H1 (cell line): Measurements from ENCODE around the gene GPBP1L1. TPM values are rescaled to one million over a fixed set of nuclear protein-coding genes. Genes with fewer than 3 reads are reported as not detected.

Source experiments
- CTCF ChIA-PET: fragments of 300-600 bp; sonication (Branson Sonifier 250); formaldehyde crosslinking; loops from one replicate; lab custom pipeline; 2021; ENCODE audit not compliant: partially characterized antibody; lab: Charles Lee
- POLR2A ChIA-PET: fragments of 300-600 bp; sonication (Branson Sonifier 250); formaldehyde crosslinking; loops from one replicate; lab custom pipeline; 2021; ENCODE audit warnings: inconsistent platforms; ENCODE audit not compliant: partially characterized antibody; lab: Charles Lee
- DNase-seq, 2 experiments: peaks; one replicate each; pipeline versions ENCODE4 v3.0.0 to v3.0.0-alpha.2; 2010 to 2022; ENCODE audit warnings: low spot score in 2 of 2, low read depth in 1 of 2, mixed read lengths in 1 of 2
- FAIRE-seq: peaks from 2 replicates; lab custom pipeline; 2011; peaks lifted over from hg19 to GRCh38; lab: Jason Lieb, UNC
- H2AFZ ChIP-seq: 2 replicates; pipeline ENCODE4 v1.8.1; 2012; ENCODE audit warnings: low read length, inconsistent platforms
- H2AK5ac ChIP-seq: 2 replicates; pipeline ENCODE4 v1.6.1; 2013; ENCODE audit warnings: low read depth, low read length
- H2BK120ac ChIP-seq: replicated peaks from 2 replicates; pipeline ENCODE3; 2013; ENCODE audit warnings: low read depth, low read length, inconsistent platforms
- H2BK12ac ChIP-seq: 2 replicates; pipeline ENCODE4 v1.6.1; 2013; ENCODE audit warnings: low read depth, low read length
- H2BK15ac ChIP-seq: 2 replicates; pipeline ENCODE4 v1.6.1; 2013; ENCODE audit warnings: low read length
- H2BK20ac ChIP-seq: 2 replicates; pipeline ENCODE4 v1.6.1; 2013; ENCODE audit warnings: low read length
- H2BK5ac ChIP-seq: 2 replicates; pipeline ENCODE4 v1.6.1; 2013; ENCODE audit warnings: low read depth, low read length
- H3K14ac ChIP-seq: 2 replicates; pipeline ENCODE4 v1.6.1; 2013; ENCODE audit warnings: inconsistent platforms; ENCODE audit not compliant: insufficient read length
- H3K18ac ChIP-seq: 2 replicates; pipeline ENCODE4 v1.6.1; 2013; ENCODE audit warnings: low read length; ENCODE audit errors: extremely low read depth
- H3K23ac ChIP-seq: 2 replicates; pipeline ENCODE4 v1.6.1; 2013; ENCODE audit warnings: inconsistent platforms; ENCODE audit not compliant: insufficient read length
- H3K23me2 ChIP-seq: 2 replicates; pipeline ENCODE4 v1.6.1; 2013; ENCODE audit warnings: low read depth, low read length
- H3K27ac ChIP-seq: 2 replicates; pipeline ENCODE4 v1.6.1; 2011; ENCODE audit warnings: low read depth, low read length, inconsistent platforms
- H3K27me3 ChIP-seq, 4 experiments: replicated peaks in 1 of 4; 1 replicate in 1 of 4; 2 replicates in 3 of 4; pipeline versions ENCODE4 v1.6.1 to v1.8.1; 2011 to 2013; ENCODE audit warnings: low read length in 3 of 4, mild to moderate bottlenecking in 3 of 4, inconsistent platforms in 2 of 4, mixed read lengths in 2 of 4, moderate library complexity in 1 of 4; ENCODE audit not compliant: control insufficient read depth in 3 of 4, insufficient read depth in 3 of 4; ENCODE audit errors: extremely low read depth in 1 of 4
- H3K36me3 ChIP-seq, 4 experiments: 2 replicates each; pipeline versions ENCODE4 v1.6.1 to v1.8.1; 2011 to 2013; ENCODE audit warnings: mild to moderate bottlenecking in 4 of 4, low read length in 3 of 4, moderate library complexity in 2 of 4, control low read depth in 1 of 4, inconsistent platforms in 1 of 4; ENCODE audit not compliant: insufficient read depth in 4 of 4, control insufficient read depth in 2 of 4
- H3K4ac ChIP-seq: replicated peaks from 2 replicates; pipeline ENCODE3; 2013; ENCODE audit warnings: low read length, low read depth, mixed read lengths, inconsistent platforms; ENCODE audit not compliant: insufficient read length
- H3K4me1 ChIP-seq, 4 experiments: replicated peaks in 1 of 4; 1 replicate in 1 of 4; 2 replicates in 3 of 4; pipeline versions ENCODE4 v1.6.1 to v1.8.1; 2011 to 2013; ENCODE audit warnings: low read length in 3 of 4, inconsistent platforms in 2 of 4, mixed read lengths in 1 of 4; ENCODE audit not compliant: insufficient read depth in 4 of 4, control insufficient read depth in 3 of 4
- H3K4me2 ChIP-seq, 2 experiments: 2 replicates each; pipeline versions ENCODE4 v1.6.1 to v1.8.1; 2011 to 2013; ENCODE audit warnings: low read depth in 2 of 2, low read length in 2 of 2, control low read depth in 1 of 2, inconsistent platforms in 1 of 2, mild to moderate bottlenecking in 1 of 2; ENCODE audit not compliant: insufficient read depth in 1 of 2
- H3K4me3 ChIP-seq, 4 experiments: fragments of 200-600, 300-600 bp in 1 of 4; sonication (generic), shearing (Covaris generic), sonication (Bioruptor Twin) in 1 of 4; 2 replicates each; pipeline versions ENCODE4 v1.5.1 to v1.8.1; 2011 to 2016; ENCODE audit warnings: low read length in 4 of 4, low read depth in 3 of 4, control low read depth in 2 of 4, inconsistent platforms in 2 of 4, mild to moderate bottlenecking in 2 of 4, mixed read lengths in 1 of 4, moderate library complexity in 1 of 4; ENCODE audit not compliant: insufficient read depth in 2 of 4; ENCODE audit errors: extremely low read depth in 1 of 4
- H3K56ac ChIP-seq: replicated peaks from 2 replicates; pipeline ENCODE3; 2013; ENCODE audit warnings: low read depth, mild to moderate bottlenecking, mixed read lengths, low read length, inconsistent platforms; ENCODE audit not compliant: insufficient read length
- H3K79me1 ChIP-seq: 2 replicates; pipeline ENCODE4 v1.6.1; 2013; ENCODE audit warnings: low read depth, low read length, control low read depth
- H3K79me2 ChIP-seq, 2 experiments: 2 replicates each; pipeline versions ENCODE4 v1.6.1 to v1.8.1; 2012 to 2013; ENCODE audit warnings: low read length in 2 of 2, mild to moderate bottlenecking in 2 of 2, inconsistent platforms in 1 of 2; ENCODE audit not compliant: insufficient read depth in 2 of 2, control insufficient read depth in 1 of 2
- H3K9ac ChIP-seq, 4 experiments: replicated peaks in 1 of 4; 1 replicate in 1 of 4; 2 replicates in 3 of 4; pipeline versions ENCODE4 v1.6.1 to v1.8.1; 2011 to 2013; ENCODE audit warnings: low read depth in 3 of 4, low read length in 3 of 4, control low read depth in 2 of 4, mild to moderate bottlenecking in 2 of 4, moderate library complexity in 2 of 4, inconsistent platforms in 1 of 4; ENCODE audit errors: extremely low read depth in 1 of 4
- H3K9me3 ChIP-seq, 2 experiments: 2 replicates each; pipeline versions ENCODE4 v1.6.1 to v1.8.1; 2012 to 2013; ENCODE audit warnings: mild to moderate bottlenecking in 2 of 2, moderate library complexity in 2 of 2, control low read depth in 1 of 2, inconsistent platforms in 1 of 2, low read depth in 1 of 2, low read length in 1 of 2, mixed read lengths in 1 of 2; ENCODE audit not compliant: insufficient read depth in 2 of 2
- H4K20me1 ChIP-seq, 2 experiments: replicated peaks in 1 of 2; 2 replicates each; pipeline versions ENCODE3 to v1.8.1; 2011 to 2013; ENCODE audit warnings: inconsistent platforms in 2 of 2, low read length in 2 of 2, mild to moderate bottlenecking in 1 of 2; ENCODE audit not compliant: insufficient read depth in 2 of 2, control insufficient read depth in 1 of 2
- H4K5ac ChIP-seq: 2 replicates; pipeline ENCODE4 v1.6.1; 2013; ENCODE audit warnings: low read length, low read depth, mixed read lengths, inconsistent platforms; ENCODE audit not compliant: insufficient read length
- H4K8ac ChIP-seq: 2 replicates; pipeline ENCODE4 v1.8.0; 2013; ENCODE audit warnings: mild to moderate bottlenecking, moderate library complexity, low read length, inconsistent platforms; ENCODE audit not compliant: insufficient read depth; ENCODE audit errors: extremely low read depth
- H4K91ac ChIP-seq: replicated peaks from 2 replicates; pipeline ENCODE3; 2013; ENCODE audit warnings: low read length, mixed read lengths, inconsistent platforms; ENCODE audit not compliant: insufficient read length
- CEBPB ChIP-seq: IDR thresholded peaks from 2 replicates; pipeline ENCODE4 v1.6.1; 2012; ENCODE audit warnings: low read depth, low read length
- WGBS, 2 experiments: shearing (Covaris generic) in 1 of 2; methylation state at CpG; one replicate each; pipeline versions ENCODE4 v1.1.6 to v1.1.7; 2013 to 2015; ENCODE audit warnings: low lambda C conversion rate in 2 of 2, mixed read lengths in 2 of 2, inconsistent platforms in 1 of 2, low coverage in 1 of 2, missing lambda C conversion rate in 1 of 2; ENCODE audit not compliant: insufficient replicate concordance in 2 of 2, insufficient coverage in 1 of 2, insufficient read length in 1 of 2; ENCODE audit errors: extremely low coverage in 1 of 2, missing lambda C conversion rate in 1 of 2; 5-methylcytosine and 5-hydroxymethylcytosine counted together
- polyA plus RNA-seq, 7 experiments: library from polyadenylated mRNA; depleted of rRNA in 3 of 7; stranded (reverse) in 5 of 7; unstranded in 2 of 7; fragments of >200 nt in 5 of 7; fragments of 200-250 nt in 2 of 7; gene quantifications; 1 replicate in 5 of 7; 2 replicates in 1 of 7; 4 replicates in 1 of 7; pipeline versions ENCODE4 v1.2.1 to v1.2.3, GENCODE V29; 2011 to 2013; ENCODE audit warnings: missing spikeins in 2 of 7, mixed read lengths in 2 of 7
- total RNA-seq: library from RNA; stranded (reverse); fragmentation: NEBNext Ultra II Directional; extraction: Animal tissue kit (Norgen Biotek cat#: 25700); gene quantifications from 2 replicates; pipeline ENCODE4 v1.2.1, GENCODE V29; 2021

Gene GPBP1L1
- total and polyA plus RNA-seq, 2 of the 8 experiments (the other 6 are each of a cell fraction or from before 2014, with no cell fraction given), result 70.1 to 119 TPM

- Histone ChIP-seq H2BK20ac (no peak overlapping the region), H3K4me3 (no peak overlapping the region), H4K8ac (no peak overlapping the region), H3K4ac (no peak overlapping the region), H2BK120ac (no peak overlapping the region), H3K36me3 (no peaks in the 10 kb centered on the region; a peak in 2 of 8 replicates), H4K20me1 (peaks cover 22 to 28% of the 10 kb centered on the region in 2 experiments), H4K5ac (no peak overlapping the region), H3K9me3 (no peaks in the 10 kb centered on the region), H4K91ac (no peak overlapping the region), H3K79me1 (peaks cover 7% of the 10 kb centered on the region; the same call in 1 of the 2 replicates), H3K4me2 (no peak overlapping the region), H3K23ac (no peak overlapping the region), H3K23me2 (no peaks in the 10 kb centered on the region), H2BK12ac (no peak overlapping the region), H3K9ac (no peak overlapping the region; a peak in 1 of 7 replicates), H3K18ac (no peak overlapping the region), H3K4me1 (peaks cover 0 to 6% (median 0%) of the 10 kb centered on the region in 4 experiments; a peak in 2 of 7 replicates), H3K27ac (no peak overlapping the region), H3K79me2 (peaks cover 64 to 97% of the 10 kb centered on the region in 2 experiments), H3K14ac (no peak overlapping the region), H2AFZ (no peak overlapping the region), H2AK5ac (no peak overlapping the region), H3K56ac (no peak overlapping the region), H3K27me3 (no peaks in the 10 kb centered on the region), H2BK5ac (no peak overlapping the region), H2BK15ac (no peak overlapping the region)
- DNase-seq (no peak), FAIRE-seq (no peak)
- 95% methylated on average over 4 of the region's 4 CpGs; no CpG with 5 or more reads in 1 of the 2 experiments for WGBS, 2 experiments
- ChIA-PET CTCF (interaction anchor here (0.9 to 1.3 kb wide), 2 partner anchors 15 to 60 kb away, joined by 3 read pairs; partner anchors contain the start of gene TMEM69), POLR2A (interaction anchor here (0.7 to 3.6 kb wide), 7 partner anchors 10 to 52 kb away, joined by 3 to 17 read pairs (median 4); partner anchors contain the start of gene GPBP1L1)
- no peak for TF ChIP-seq CEBPB
Observed at GRCh38 chr1:45673956-45674355, 12.4 kb downstream of the GPBP1L1 start.
